IMR-90 (cell line): ENCODE results near the gene OR3A3. TPM values are rescaled to one million over a fixed set of nuclear protein-coding genes. Genes with fewer than 3 reads are reported as not detected.

Experiments
- ATAC-seq: fragments of 200-7000 bp; cut with Tn5 transposase; 2 replicates; pipeline ENCODE4 v1.9.1; 2020; ENCODE audit warnings: low read depth, mild to moderate bottlenecking, moderate library complexity
- BruUV-seq: library from RNA; stranded (reverse); fragments of 400-500 nt; replicated peaks from 2 replicates; lab custom pipeline; 2021; lab: Mats Ljungman, UMichigan
- CTCF ChIA-PET: fragments of 300-600 bp; formaldehyde crosslinking; extraction: SDS; loops from one replicate; lab custom pipeline; 2021; ENCODE audit warnings: antibody characterized with exemption; lab: Yijun Ruan, JAX
- POLR2A ChIA-PET: fragments of 300-600 bp; sonication (Branson Sonifier 250); formaldehyde crosslinking; loops from one replicate; lab custom pipeline; 2022; ENCODE audit warnings: antibody characterized with exemption; ENCODE audit not compliant: unreplicated experiment; lab: Charles Lee
- DNase-seq: peaks from one replicate; pipeline ENCODE4 v3.0.0; 2013
- H2AFZ ChIP-seq: replicated peaks from 2 replicates; pipeline ENCODE3; 2013; ENCODE audit warnings: low read length, mild to moderate bottlenecking; ENCODE audit not compliant: poor library complexity
- H2AK5ac ChIP-seq: 2 replicates; pipeline ENCODE4 v1.6.1; 2013; ENCODE audit warnings: low read depth, low read length, inconsistent platforms
- H2AK9ac ChIP-seq: replicated peaks from 2 replicates; pipeline ENCODE3; 2013; ENCODE audit warnings: mild to moderate bottlenecking, low read depth, low read length, moderate library complexity; ENCODE audit not compliant: poor library complexity
- H2BK120ac ChIP-seq: 2 replicates; pipeline ENCODE4 v1.6.1; 2013; ENCODE audit warnings: low read depth, low read length, inconsistent platforms
- H2BK15ac ChIP-seq: 3 replicates; pipeline ENCODE4 v1.6.1; 2013; ENCODE audit warnings: low read depth, low read length, inconsistent platforms
- H2BK20ac ChIP-seq: 2 replicates; pipeline ENCODE4 v1.6.1; 2013; ENCODE audit warnings: low read depth, mild to moderate bottlenecking, inconsistent platforms, low read length, moderate library complexity
- H2BK5ac ChIP-seq: 2 replicates; pipeline ENCODE4 v1.6.1; 2013; ENCODE audit warnings: mild to moderate bottlenecking, low read depth, low read length, inconsistent platforms; ENCODE audit not compliant: poor library complexity, severe bottlenecking
- H3K14ac ChIP-seq: replicated peaks from 2 replicates; pipeline ENCODE4 v1.6.1; 2013; ENCODE audit warnings: low read depth, low read length, inconsistent platforms
- H3K18ac ChIP-seq: 2 replicates; pipeline ENCODE4 v1.6.1; 2013; ENCODE audit warnings: low read depth, low read length, control low read depth
- H3K23ac ChIP-seq: 2 replicates; pipeline ENCODE4 v1.6.1; 2013; ENCODE audit warnings: low read depth, low read length, inconsistent platforms
- H3K27ac ChIP-seq: 2 replicates; pipeline ENCODE4 v1.5.1; 2013; ENCODE audit warnings: mild to moderate bottlenecking, control low read depth, low read length; ENCODE audit not compliant: insufficient read depth
- H3K27me3 ChIP-seq: 2 replicates; pipeline ENCODE4 v1.6.1; 2013; ENCODE audit warnings: low read length; ENCODE audit not compliant: control insufficient read depth, insufficient read depth
- H3K36me3 ChIP-seq: 2 replicates; pipeline ENCODE4 v1.6.1; 2013; ENCODE audit warnings: low read length, mixed read lengths; ENCODE audit not compliant: control insufficient read depth, insufficient read depth
- H3K4ac ChIP-seq: 2 replicates; pipeline ENCODE4 v1.6.1; 2013; ENCODE audit warnings: low read depth, low read length, inconsistent platforms
- H3K4me1 ChIP-seq: 2 replicates; pipeline ENCODE4 v1.6.1; 2013; ENCODE audit warnings: low read length, mixed read lengths; ENCODE audit not compliant: control insufficient read depth, insufficient read depth
- H3K4me2 ChIP-seq: 2 replicates; pipeline ENCODE4 v1.6.1; 2013; ENCODE audit warnings: low read depth, mild to moderate bottlenecking, control low read depth, low read length, moderate library complexity
- H3K4me3 ChIP-seq: 2 replicates; pipeline ENCODE4 v1.5.1; 2013; ENCODE audit warnings: low read depth, mild to moderate bottlenecking, control low read depth, low read length, moderate library complexity; ENCODE audit not compliant: insufficient read depth
- H3K56ac ChIP-seq: 2 replicates; pipeline ENCODE4 v1.6.1; 2013; ENCODE audit warnings: low read length, inconsistent platforms; ENCODE audit not compliant: insufficient read depth; ENCODE audit errors: extremely low read depth
- H3K79me1 ChIP-seq, 2 experiments: 2 replicates each; pipeline ENCODE4 v1.6.1; 2013; ENCODE audit warnings: low read length in 2 of 2, inconsistent platforms in 1 of 2, low read depth in 1 of 2
- H3K9ac ChIP-seq: 2 replicates; pipeline ENCODE4 v1.6.1; 2013; ENCODE audit warnings: low read depth, low read length, control low read depth
- H3K9me1 ChIP-seq: 2 replicates; pipeline ENCODE4 v1.6.1; 2013; ENCODE audit warnings: low read length, inconsistent platforms; ENCODE audit not compliant: insufficient read depth
- H3K9me3 ChIP-seq: 2 replicates; pipeline ENCODE4 v1.6.1; 2013; ENCODE audit warnings: low read length; ENCODE audit not compliant: control insufficient read depth, insufficient read depth
- H4K20me1 ChIP-seq: 2 replicates; pipeline ENCODE4 v1.6.1; 2013; ENCODE audit warnings: low read length, inconsistent platforms; ENCODE audit not compliant: insufficient read depth
- H4K5ac ChIP-seq: 2 replicates; pipeline ENCODE4 v1.6.1; 2013; ENCODE audit warnings: mild to moderate bottlenecking, low read depth, low read length, control low read depth
- H4K8ac ChIP-seq, 2 experiments: 2 replicates each; pipeline ENCODE4 v1.6.1; 2013; ENCODE audit warnings: low read depth in 2 of 2, low read length in 2 of 2, control low read depth in 1 of 2, inconsistent platforms in 1 of 2
- H4K91ac ChIP-seq: 2 replicates; pipeline ENCODE4 v1.6.1; 2013; ENCODE audit warnings: low read depth, low read length, inconsistent platforms; ENCODE audit not compliant: insufficient read depth
- BHLHE40 ChIP-seq: fragments of 150-350 bp; IDR thresholded peaks from 2 replicates; pipeline ENCODE4 v1.6.1; 2016; ENCODE audit warnings: mild to moderate bottlenecking, low read depth, low read length
- CHD1 ChIP-seq: IDR thresholded peaks from 2 replicates; pipeline ENCODE4 v1.6.1; 2012; ENCODE audit warnings: low read depth, low read length, improper control_type of control experiment
- CTCF ChIP-seq: conservative IDR thresholded peaks from 2 replicates; pipeline ENCODE4 v1.5.1; 2012; ENCODE audit warnings: mild to moderate bottlenecking, low read depth, low read length, improper control_type of control experiment
- ELK1 ChIP-seq: fragments of 150-350 bp; IDR thresholded peaks from 2 replicates; pipeline ENCODE4 v1.6.1; 2016; ENCODE audit warnings: low read depth, mild to moderate bottlenecking, low read length, moderate library complexity, borderline replicate concordance
- FOS ChIP-seq: fragments of 150-350 bp; IDR thresholded peaks from 2 replicates; pipeline ENCODE4 v1.6.1; 2016; ENCODE audit warnings: low read depth, low read length
- MXI1 ChIP-seq: IDR thresholded peaks from 2 replicates; pipeline ENCODE4 v1.6.1; 2012; ENCODE audit warnings: low read depth, mild to moderate bottlenecking, low read length, moderate library complexity, borderline replicate concordance
- NFE2L2 ChIP-seq: fragments of 150-350 bp; IDR thresholded peaks from 2 replicates; pipeline ENCODE4 v1.6.1; 2016; ENCODE audit warnings: low read depth, mild to moderate bottlenecking, low read length
- RAD21 ChIP-seq: IDR thresholded peaks from 2 replicates; pipeline ENCODE4 v1.6.1; 2012; ENCODE audit warnings: low read length, improper control_type of control experiment
- RFX5 ChIP-seq: IDR thresholded peaks from 2 replicates; pipeline ENCODE4 v1.8.0; 2012; ENCODE audit warnings: low read depth, mild to moderate bottlenecking, low read length, moderate library complexity
- SMC3 ChIP-seq: fragments of 150-350 bp; IDR thresholded peaks from 2 replicates; pipeline ENCODE4 v1.6.1; 2016; ENCODE audit warnings: low read depth, mild to moderate bottlenecking, antibody characterized with exemption, low read length, moderate library complexity
- USF2 ChIP-seq: fragments of 150-350 bp; IDR thresholded peaks from 2 replicates; pipeline ENCODE4 v1.6.1; 2017; ENCODE audit warnings: mild to moderate bottlenecking, antibody characterized with exemption, low read length, low read depth
- WGBS, 2 experiments: methylation state at CpG; one replicate each; pipeline versions ENCODE4 v1.1.5 to v1.1.7; 2013; ENCODE audit warnings: missing lambda C conversion rate in 2 of 2; ENCODE audit not compliant: insufficient read length in 1 of 2; ENCODE audit errors: extremely low coverage in 2 of 2; 5-methylcytosine and 5-hydroxymethylcytosine counted together
- dilution Hi-C: fragments of 300-500 bp; cut with HindIII; formaldehyde crosslinking; loops from one replicate; pipeline ENCODE4 v1.14.3; 2018; ENCODE audit warnings: low sequenced_read_pairs; ENCODE audit not compliant: unreplicated experiment
- in situ Hi-C: fragments of 300-500 bp; cut with MboI; formaldehyde crosslinking; loops from 3 replicates; pipeline ENCODE4 v1.14.3; 2019; ENCODE audit warnings: low sequenced_read_pairs, inconsistent platforms, mixed read lengths
- intact Hi-C: fragments of 100-400 bp; cut with micrococcal nuclease; formaldehyde crosslinking; loops from 2 replicates; pipeline ENCODE4 v1.10.0; 2022
- polyA plus RNA-seq, 3 experiments: library from polyadenylated mRNA; depleted of rRNA; stranded (reverse); fragments of >200 nt; gene quantifications; 2 replicates each; pipeline ENCODE4 v1.2.3, GENCODE V29; 2012; ENCODE audit warnings: low replicate concordance in 1 of 3
- total RNA-seq: library from RNA; depleted of rRNA; stranded (reverse); fragments of >200 nt; gene quantifications from 2 replicates; pipeline ENCODE4 v1.2.3, GENCODE V29; 2012

Gene OR3A3
- total and polyA plus RNA-seq, 2 of the 4 experiments (the other 2 are of a cell fraction), result not detected

GRCh38 chr17:3389791-3390190, 21.4 kb upstream of the OR3A3 start:
- Histone ChIP-seq H4K91ac (no peak overlapping the region), H3K27ac (no peak overlapping the region), H2BK120ac (no peak overlapping the region), H3K18ac (no peak overlapping the region), H3K4me2 (no peak overlapping the region), H4K20me1 (no peaks in the 10 kb centered on the region), H3K9ac (no peak overlapping the region), H3K4ac (no peak overlapping the region), H3K27me3 (no peaks in the 10 kb centered on the region), H3K9me3 (peaks cover 8% of the 10 kb centered on the region), H4K5ac (no peak overlapping the region), H2AK5ac (no peak overlapping the region), H2BK20ac (no peak overlapping the region), H2AFZ (no peak overlapping the region), H3K9me1 (no peaks in the 10 kb centered on the region), H3K14ac (no peak overlapping the region), H2AK9ac (no peak overlapping the region), H3K56ac (no peak overlapping the region), H2BK15ac (no peak overlapping the region), H3K4me1 (no peaks in the 10 kb centered on the region), H3K23ac (no peak overlapping the region), H3K79me1 (no peaks in the 10 kb centered on the region), H3K36me3 (no peaks in the 10 kb centered on the region), H2BK5ac (no peak overlapping the region), H3K4me3 (no peak overlapping the region), H4K8ac (no peak overlapping the region)
- DNase-seq, result no peak
- ATAC-seq, result no peak
- WGBS, 2 experiments, result 0% methylated on average over 1 of the region's 4 CpGs; no CpG with 5 or more reads in 1 of the 2 experiments
- no TSS peak for BruUV-seq
- POLR2A ChIA-PET, result no interaction called here
- CTCF ChIA-PET, result no interaction called here
- intact Hi-C loops, result no loop called here
- in situ Hi-C loops, result no loop called here
- no peak for TF ChIP-seq ELK1
- TF ChIP-seq FOS, result no peak
- no peak for TF ChIP-seq BHLHE40
- TF ChIP-seq RAD21, result no peak
- no peak for TF ChIP-seq MXI1
- no peak for TF ChIP-seq USF2
- no peak for TF ChIP-seq NFE2L2
- TF ChIP-seq CHD1, result no peak
- TF ChIP-seq SMC3, result no peak
- TF ChIP-seq RFX5, result no peak
- no peak for TF ChIP-seq CTCF
- dilution Hi-C loops, result no loop called here
